K562 (cell line): ENCODE measurements around the gene NFE2. TPM values are rescaled to one million over a fixed set of nuclear protein-coding genes. Genes with fewer than 3 reads are reported as not detected.
A peak's percentile ranks its signal among the peaks of the same experiment; 100 is the strongest.

Experiments used
- CEBPG ChIP-seq, 3 experiments: fragments of 200-800 bp in 1 of 3; sonication (Bioruptor generic) in 1 of 3; sonication (generic) in 1 of 3; formaldehyde crosslinking in 1 of 3; IDR thresholded peaks in 2 of 3; conservative IDR thresholded peaks in 1 of 3; 2 replicates each; pipeline versions ENCODE4 v1.6.1 to v1.8.0; 2016 to 2022; ENCODE audit warnings: missing compliant biosample characterization in 2 of 3, missing genetic modification characterization in 2 of 3, mild to moderate bottlenecking in 1 of 3, missing genetic modification reagents in 1 of 3
- CREB1 ChIP-seq, 2 experiments: sonication (generic) in 1 of 2; formaldehyde crosslinking in 1 of 2; IDR thresholded peaks; 2 replicates each; pipeline versions ENCODE4 v1.6.1 to v1.8.0; 2012 to 2022; ENCODE audit warnings: inconsistent platforms in 1 of 2, mild to moderate bottlenecking in 1 of 2, missing genetic modification reagents in 1 of 2, moderate library complexity in 1 of 2
- DNMT1 ChIP-seq: fragments of 450-650 bp; IDR thresholded peaks from 2 replicates; pipeline ENCODE4 v1.6.1; 2016; ENCODE audit warnings: antibody characterized with exemption, mild to moderate bottlenecking
- E2F5 ChIP-seq: sonication (generic); formaldehyde crosslinking; IDR thresholded peaks from 2 replicates; pipeline ENCODE4 v1.8.0; 2022; ENCODE audit warnings: mild to moderate bottlenecking, missing genetic modification reagents
- GTF2A2 ChIP-seq: IDR thresholded peaks from 2 replicates; pipeline ENCODE4 v1.6.1; 2016; ENCODE audit warnings: mild to moderate bottlenecking, missing genetic modification characterization, missing compliant biosample characterization
- HOMEZ ChIP-seq: fragments of 250-450 bp; sonication (Bioruptor Pico); IDR thresholded peaks from 2 replicates; pipeline ENCODE4 v1.4.0; 2020; ENCODE audit warnings: mild to moderate bottlenecking, moderate library complexity
- IFI16 ChIP-seq: fragments of 250-450 bp; sonication (Bioruptor Pico); IDR thresholded peaks from 2 replicates; pipeline ENCODE4 v2.1.2; 2022; ENCODE audit warnings: mild to moderate bottlenecking, inconsistent platforms
- L3MBTL2 ChIP-seq: fragments of 450-650 bp; IDR thresholded peaks from 2 replicates; pipeline ENCODE4 v1.6.1; 2016; ENCODE audit warnings: mild to moderate bottlenecking, moderate library complexity
- NFXL1 ChIP-seq: fragments of 450-650 bp; formaldehyde crosslinking; IDR thresholded peaks from 2 replicates; pipeline ENCODE4 v1.4.0; 2021; ENCODE audit warnings: mild to moderate bottlenecking
- NR0B1 ChIP-seq: fragments of 450-650 bp; IDR thresholded peaks from one replicate; pipeline ENCODE4 v1.6.1; 2018; ENCODE audit warnings: mild to moderate bottlenecking, moderate library complexity; ENCODE audit not compliant: partially characterized antibody
- POLR2H ChIP-seq: IDR thresholded peaks from 2 replicates; pipeline ENCODE4 v1.6.1; 2016; ENCODE audit warnings: missing genetic modification characterization, low read depth, mild to moderate bottlenecking, control low read depth, missing compliant biosample characterization, moderate library complexity
- PRDM10 ChIP-seq: fragments of 450-650 bp; IDR thresholded peaks from 2 replicates; pipeline ENCODE4 v1.6.1; 2018; ENCODE audit not compliant: partially characterized antibody
- PTRF ChIP-seq: fragments of 450-650 bp; IDR thresholded peaks from 2 replicates; pipeline ENCODE4 v1.6.1; 2016; ENCODE audit warnings: mild to moderate bottlenecking, missing genetic modification characterization, missing compliant biosample characterization
- PTTG1 ChIP-seq: fragments of 450-650 bp; IDR thresholded peaks from 2 replicates; pipeline ENCODE4 v1.6.1; 2016; ENCODE audit warnings: low read depth, mild to moderate bottlenecking, missing genetic modification characterization, missing compliant biosample characterization
- RB1 ChIP-seq: fragments of 450-650 bp; IDR thresholded peaks from 2 replicates; pipeline ENCODE4 v1.6.1; 2017; ENCODE audit warnings: low read depth, mild to moderate bottlenecking
- RUNX1 ChIP-seq: sonication (generic); IDR thresholded peaks from 2 replicates; pipeline ENCODE4 v1.6.1; 2016; ENCODE audit warnings: antibody characterized with exemption, low read depth
- SREBF2 ChIP-seq: sonication (generic); formaldehyde crosslinking; IDR thresholded peaks from 2 replicates; pipeline ENCODE4 v1.4.0; 2020; ENCODE audit warnings: mild to moderate bottlenecking, missing genetic modification reagents
- TARDBP ChIP-seq: fragments of 450-650 bp; IDR thresholded peaks from 2 replicates; pipeline ENCODE4 v1.6.1; 2016
- TCF7L2 ChIP-seq: fragments of 150-350 bp; IDR thresholded peaks from 2 replicates; pipeline ENCODE4 v1.6.1; 2016; ENCODE audit warnings: low read depth, mild to moderate bottlenecking, low read length, moderate library complexity
- TGIF2 ChIP-seq: sonication (generic); formaldehyde crosslinking; IDR thresholded peaks from 2 replicates; pipeline ENCODE4 v1.8.1; 2022; ENCODE audit warnings: mild to moderate bottlenecking, missing genetic modification reagents, moderate library complexity
- ZNF408 ChIP-seq: fragments of 250-450 bp; sonication (Bioruptor Pico); IDR thresholded peaks from 2 replicates; pipeline ENCODE4 v1.4.0; 2020; ENCODE audit warnings: low read depth, mild to moderate bottlenecking, moderate library complexity
- polyA plus RNA-seq, 8 experiments: library from polyadenylated mRNA; depleted of rRNA in 4 of 8; stranded (reverse) in 5 of 8; unstranded in 3 of 8; fragments of >200 nt; fragmentation: Nextera tagmentation in 2 of 8; fragmentation: Illumina TruSeq in 1 of 8; extraction: Ambion mirVana in 2 of 8; extraction: Trizol in 1 of 8; gene quantifications; 2 replicates each; pipeline versions ENCODE4 v1.2.1 to v1.2.3, GENCODE V29; 2011 to 2014; ENCODE audit warnings: inconsistent platforms in 1 of 8, missing spikeins in 1 of 8
- total RNA-seq, 7 experiments: library from RNA; depleted of rRNA in 6 of 7; stranded (reverse); fragments of >200 nt in 6 of 7; fragmentation: Illumina TruSeq in 2 of 7; extraction: Trizol in 2 of 7; gene quantifications; 2 replicates each; pipeline versions ENCODE4 v1.2.1 to v1.2.3, GENCODE V29; 2011 to 2021; ENCODE audit warnings: low replicate concordance in 1 of 7

Gene NFE2
- total and polyA plus RNA-seq, 9 of the 15 experiments (the other 6 are each of a cell fraction or from before 2014, with no cell fraction given): 12.3 to 282 (median 208) TPM

GRCh38 chr12:54300732-54301427 lies at the start of gene NFE2 (continued):
- TF ChIP-seq NR0B1 (no peak), HOMEZ (CRISPR knock-in tag) (no peak), TGIF2 (CRISPR knock-in tag) (no peak), RB1 (peak; percentile 10; the same call in 1 of the 2 replicates), DNMT1 (no peak), TCF7L2 (no peak), SREBF2 (CRISPR knock-in tag) (peak; percentile 63; the same call in 1 of the 2 replicates), GTF2A2 (tag) (no peak), TARDBP (no peak), CREB1 (IDR thresholded peaks at IDR 0.05) (no peak), CREB1 (CRISPR knock-in tag; IDR thresholded peaks at IDR 0.05) (no peak), E2F5 (no peak), PTTG1 (no peak), POLR2H (tag) (0 out of 2 replicates have a peak, but pooled peaks have one; percentile 17), ZNF408 (CRISPR knock-in tag) (no peak), RUNX1 (peak; percentile 77; the same call in 1 of the 2 replicates), L3MBTL2 (peak; percentile 58), PTRF (tag) (no peak), CEBPG (CRISPR knock-in tag; IDR thresholded peaks at IDR 0.05) (no peak), CEBPG (tag; conservative IDR thresholded peaks at IDR 0.05 in 1 of 2, IDR thresholded peaks at IDR 0.05 in 1 of 2) (no peak), PRDM10 (peak; percentile 9), NFXL1 (CRISPR knock-in tag) (no peak), IFI16 (no peak)
